Measurements from ENCODE around the gene HIVEP3.

Gene HIVEP3

GRCh38 chr1:41475859-41476567 is 442.7 kb downstream of the HIVEP3 start:
- no peak for DNase-seq

GRCh38 chr1:41475346-41475745 is 443.4 kb downstream of the HIVEP3 start:
- DNase-seq: no peak

- DNase-seq: no peak
Measured at GRCh38 chr1:41474490-41475271, 444.0 kb downstream of the HIVEP3 start.

GRCh38 chr1:41473738-41474362 is 444.9 kb downstream of the HIVEP3 start:
- no peak for DNase-seq

GRCh38 chr1:41471658-41472057 is 447.1 kb downstream of the HIVEP3 start:
- no peak for DNase-seq

- DNase-seq: no peak
Measured at GRCh38 chr1:41469706-41470105, 449.0 kb downstream of the HIVEP3 start.

- no peak for DNase-seq
Measured at GRCh38 chr1:41468122-41468762, 450.5 kb downstream of the HIVEP3 start.

- DNase-seq: no peak
Measured at GRCh38 chr1:41467673-41468072, 451.0 kb downstream of the HIVEP3 start.

- no peak for DNase-seq
Measured at GRCh38 chr1:41466146-41466545, 452.6 kb downstream of the HIVEP3 start.

- DNase-seq: no peak
Measured at GRCh38 chr1:41465741-41466140, 453.0 kb downstream of the HIVEP3 start.

GRCh38 chr1:41464885-41465284 is 453.8 kb downstream of the HIVEP3 start:
- DNase-seq: no peak

GRCh38 chr1:41463516-41463915 is 455.2 kb downstream of the HIVEP3 start:
- no peak for DNase-seq

- DNase-seq: no peak
Measured at GRCh38 chr1:41462680-41463004, 456.1 kb downstream of the HIVEP3 start.

- DNase-seq: no peak
Measured at GRCh38 chr1:41461790-41462679, 456.7 kb downstream of the HIVEP3 start.

- no peak for DNase-seq
Measured at GRCh38 chr1:41456847-41457540, 461.7 kb downstream of the HIVEP3 start.
